KG1 (cell line): Measurements from ENCODE around the gene CTNNBL1.

Experiments used
- DNase-seq: peaks from one replicate; lab custom pipeline; 2025; lab: John Stamatoyannopoulos, UW

Gene CTNNBL1

DNA sequence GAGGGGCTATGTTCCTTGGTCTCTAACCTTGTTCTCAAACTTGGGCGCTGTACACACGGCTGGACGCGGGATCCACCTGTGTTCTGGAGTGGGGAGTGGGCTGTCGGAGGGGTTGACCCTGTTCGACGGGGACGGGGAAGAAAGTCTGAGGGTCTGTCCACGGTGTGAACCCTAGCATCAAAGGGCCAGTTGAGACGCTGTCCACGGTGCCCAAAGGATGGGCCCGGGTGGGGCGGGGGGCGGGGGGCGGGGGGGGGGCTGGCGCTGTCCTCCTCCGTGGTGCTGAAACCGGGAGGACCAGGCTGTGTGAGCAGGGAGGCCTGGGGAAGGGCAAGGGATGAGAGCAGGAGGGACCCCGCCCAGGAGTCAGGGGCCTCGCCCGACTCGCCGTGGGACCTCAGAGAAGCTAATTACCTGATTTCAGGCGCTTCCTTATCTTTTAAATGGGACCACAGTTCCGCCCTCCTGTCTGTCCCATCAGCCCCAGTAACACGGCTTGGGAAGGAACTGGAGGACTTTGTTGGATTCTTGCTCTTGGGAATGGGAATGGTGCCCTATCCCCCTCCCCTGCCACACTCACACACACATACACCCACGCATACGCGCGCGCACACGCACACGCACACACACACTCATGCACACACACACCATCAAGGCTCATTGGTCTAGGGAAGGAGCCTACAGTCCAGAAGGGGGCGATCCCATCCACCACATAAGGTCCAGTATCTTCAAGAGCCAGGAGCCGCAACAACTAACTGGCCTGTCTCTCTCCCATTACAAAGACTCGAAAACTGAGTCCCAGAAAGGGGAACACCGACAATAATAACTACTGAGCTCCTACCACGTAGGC, 208.0 kb downstream of the CTNNBL1 start:
- no peak for DNase-seq

DNA sequence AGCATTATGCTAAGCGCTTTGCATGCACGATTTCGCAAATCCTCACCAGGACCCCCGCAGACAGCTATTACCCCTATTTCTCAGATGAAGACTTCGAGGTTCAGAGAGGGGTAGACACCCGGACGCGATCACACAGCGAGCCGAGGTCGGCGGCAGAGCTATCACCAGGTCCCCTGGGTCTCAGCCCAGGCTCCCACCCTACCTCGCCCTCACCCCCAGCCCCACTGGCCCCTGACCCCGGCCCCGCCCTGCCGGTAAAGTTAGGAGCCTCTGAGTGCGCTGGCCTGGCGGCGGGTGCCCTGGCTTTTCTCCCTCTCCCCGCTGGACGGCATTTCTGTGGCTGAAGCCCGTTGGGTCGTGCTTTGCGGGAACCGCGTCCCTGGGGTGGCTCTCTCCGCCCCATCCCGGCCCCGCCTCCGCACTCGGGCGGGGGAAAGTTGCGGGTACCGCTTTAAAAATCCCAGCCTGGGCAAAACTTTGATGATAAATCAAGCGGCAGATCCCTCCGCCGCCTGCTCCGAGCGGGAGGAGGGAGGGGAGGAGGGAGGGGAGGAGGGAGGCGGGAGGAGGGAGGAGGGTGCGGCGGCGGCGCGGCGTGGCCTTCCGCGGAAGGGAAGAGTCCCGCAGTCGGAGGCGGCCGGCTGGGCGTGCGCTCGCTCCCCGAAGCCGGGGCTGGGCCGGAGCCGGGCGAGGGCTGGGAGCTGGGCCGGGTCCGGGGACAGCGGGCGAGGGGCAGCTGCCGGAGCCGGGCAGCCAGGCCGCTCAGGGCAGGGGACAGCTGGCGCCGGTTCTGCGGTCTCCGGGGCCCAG, 208.9 kb downstream of the CTNNBL1 start, which contains the start of gene VSTM2L:
Gene VSTM2L (plus strand): TSS at position 624 of the 810 bp plus-strand sequence. CDS start 224 bp downstream, outside the sequence.
- DNase-seq = no peak

DNA sequence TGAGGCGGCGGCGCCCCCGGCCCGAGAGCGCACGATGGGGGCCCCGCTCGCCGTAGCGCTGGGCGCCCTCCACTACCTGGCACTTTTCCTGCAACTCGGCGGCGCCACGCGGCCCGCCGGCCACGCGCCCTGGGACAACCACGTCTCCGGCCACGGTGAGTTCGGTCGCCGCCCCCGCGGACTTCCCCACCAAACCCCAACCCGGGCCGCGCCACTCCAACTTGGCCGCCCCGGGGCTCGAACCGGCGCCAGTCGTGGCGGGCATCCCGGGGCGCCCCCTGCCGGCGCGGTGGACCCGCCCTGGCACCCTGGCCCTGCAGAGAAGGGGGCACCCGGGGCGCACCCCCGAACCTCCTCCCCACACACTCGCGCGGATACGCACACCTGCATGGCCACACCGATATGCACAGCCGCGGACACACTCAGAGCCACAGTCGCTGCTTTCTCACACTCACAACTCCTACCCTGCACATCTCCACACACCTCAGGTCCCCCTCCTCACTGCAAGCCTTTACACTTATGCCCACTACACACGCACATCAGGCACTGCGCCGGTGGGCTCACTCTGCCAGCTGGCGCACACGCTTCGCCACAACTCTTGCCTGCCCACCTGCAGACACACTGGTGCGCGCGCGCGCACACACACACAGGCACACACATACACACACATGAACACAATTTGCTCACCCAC, 209.6 kb downstream of the CTNNBL1 start:
- no peak for DNase-seq

DNA sequence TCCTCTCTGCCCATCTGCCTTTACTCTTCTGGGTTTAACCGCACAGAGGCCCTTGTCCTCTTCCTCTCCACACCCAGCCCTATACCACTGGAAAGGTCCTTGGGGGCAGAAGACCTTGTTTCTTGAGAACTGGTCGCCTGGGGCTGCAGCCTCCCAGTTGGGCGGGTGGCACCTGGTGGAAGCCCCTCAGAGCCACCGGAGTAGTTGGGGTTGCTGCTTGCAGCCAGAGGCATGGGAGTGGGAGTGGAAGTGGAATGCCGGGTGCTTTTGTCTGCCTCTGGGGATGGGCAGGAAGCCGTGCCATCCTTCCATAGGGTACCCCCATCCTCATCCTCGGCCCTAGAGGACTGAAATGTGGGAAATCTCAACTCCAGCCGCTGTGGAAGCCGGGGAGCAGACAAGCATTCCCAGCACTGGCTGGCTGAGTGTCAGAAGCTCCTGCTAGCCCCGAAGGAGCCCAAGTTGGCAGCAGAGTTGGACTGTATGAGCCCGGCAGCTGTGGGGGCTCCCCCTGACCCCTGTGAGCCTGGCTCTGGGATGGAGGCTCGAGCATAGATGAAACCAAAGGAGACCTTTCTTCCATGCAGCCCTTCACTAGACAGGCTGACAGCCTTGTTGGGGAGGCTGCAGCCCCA, 210.3 kb downstream of the CTNNBL1 start:
- no peak for DNase-seq

DNA sequence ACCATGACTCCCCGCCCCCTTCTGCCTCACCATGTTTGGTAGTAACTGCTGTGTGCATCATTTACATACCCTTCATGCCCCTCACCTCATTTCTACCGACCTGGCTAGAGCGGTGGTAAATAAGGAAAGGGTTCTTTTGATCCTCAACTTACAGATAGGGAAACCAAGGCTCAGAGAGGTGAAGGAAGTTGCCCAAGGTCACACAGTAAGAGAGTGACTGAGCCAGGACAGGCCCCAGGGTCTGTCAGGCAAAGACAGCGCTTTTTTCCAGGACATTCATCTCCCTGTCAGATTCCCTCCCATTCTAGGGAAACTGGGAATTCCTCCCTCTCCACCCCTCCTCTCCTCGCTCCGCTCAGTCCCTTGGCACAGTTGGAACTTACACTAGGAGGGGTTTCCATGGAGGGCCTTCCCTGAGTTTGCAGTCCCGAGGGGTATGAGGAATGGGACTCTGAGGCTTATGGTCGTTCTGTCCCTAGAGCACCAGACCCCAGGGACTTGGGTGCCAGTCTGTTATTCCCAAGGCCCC, 211.1 kb downstream of the CTNNBL1 start:
- DNase-seq = no peak

DNA sequence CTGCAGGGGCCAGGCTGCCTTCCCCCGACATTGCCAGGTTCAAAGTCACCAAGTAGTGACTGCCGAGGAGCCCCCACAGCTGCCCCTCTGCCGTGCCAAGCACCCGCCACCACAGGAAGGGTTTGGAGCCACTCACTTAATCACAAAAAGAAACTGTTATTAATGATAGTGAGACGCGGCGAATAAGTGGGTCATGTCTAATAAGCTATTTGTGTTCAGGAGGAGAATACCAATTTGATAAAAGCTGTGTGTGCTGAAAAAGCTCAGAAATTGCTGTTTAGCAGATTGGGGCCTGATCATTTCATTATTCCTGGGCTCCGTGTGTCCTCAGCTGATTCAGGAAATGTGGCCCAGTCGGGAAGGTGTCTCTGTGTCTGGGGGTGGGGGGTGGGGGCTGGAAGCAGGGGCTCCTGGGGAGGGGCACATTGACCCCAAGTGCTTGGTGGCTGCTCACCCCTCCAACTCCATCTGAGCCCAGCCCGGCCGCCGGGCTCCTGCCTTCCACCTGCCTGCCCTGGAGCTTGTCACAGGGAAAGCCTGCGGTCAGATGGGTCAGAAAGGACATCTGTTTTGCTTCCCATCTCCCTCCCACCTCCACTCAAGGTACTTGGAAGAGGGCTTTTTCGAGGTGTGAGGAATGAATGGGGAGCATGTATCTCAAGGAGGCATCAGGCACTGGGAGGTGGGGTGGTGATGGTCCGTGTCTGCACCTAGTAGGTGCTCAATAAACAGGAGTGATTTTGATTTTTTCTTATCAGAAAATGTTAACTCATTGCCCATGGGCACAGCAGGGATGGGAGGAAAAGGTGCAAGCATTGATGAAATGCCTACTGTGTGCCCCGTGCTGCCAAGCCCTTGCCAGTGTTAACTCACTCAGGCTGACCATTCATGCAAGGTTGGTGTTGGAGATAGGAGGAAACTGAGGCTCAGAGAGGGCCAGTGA, 212.1 kb downstream of the CTNNBL1 start:
- no peak for DNase-seq

DNA sequence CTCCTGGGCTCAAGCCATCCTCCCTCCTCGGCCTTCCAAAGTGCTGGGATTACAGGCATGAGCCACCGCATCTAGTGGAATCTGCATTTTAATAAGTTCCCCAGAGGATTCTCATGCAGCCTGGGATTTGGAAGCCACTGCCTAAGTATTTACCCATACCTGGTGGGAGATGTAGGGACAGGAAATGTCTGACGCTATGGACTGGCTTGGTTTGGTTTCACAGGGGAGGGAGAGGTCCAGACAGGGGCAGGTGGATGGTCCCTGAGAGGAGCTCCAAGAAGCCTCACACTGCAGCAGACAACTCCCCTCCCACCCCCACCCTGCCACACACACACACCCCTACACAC, 213.5 kb downstream of the CTNNBL1 start:
- DNase-seq = no peak

DNA sequence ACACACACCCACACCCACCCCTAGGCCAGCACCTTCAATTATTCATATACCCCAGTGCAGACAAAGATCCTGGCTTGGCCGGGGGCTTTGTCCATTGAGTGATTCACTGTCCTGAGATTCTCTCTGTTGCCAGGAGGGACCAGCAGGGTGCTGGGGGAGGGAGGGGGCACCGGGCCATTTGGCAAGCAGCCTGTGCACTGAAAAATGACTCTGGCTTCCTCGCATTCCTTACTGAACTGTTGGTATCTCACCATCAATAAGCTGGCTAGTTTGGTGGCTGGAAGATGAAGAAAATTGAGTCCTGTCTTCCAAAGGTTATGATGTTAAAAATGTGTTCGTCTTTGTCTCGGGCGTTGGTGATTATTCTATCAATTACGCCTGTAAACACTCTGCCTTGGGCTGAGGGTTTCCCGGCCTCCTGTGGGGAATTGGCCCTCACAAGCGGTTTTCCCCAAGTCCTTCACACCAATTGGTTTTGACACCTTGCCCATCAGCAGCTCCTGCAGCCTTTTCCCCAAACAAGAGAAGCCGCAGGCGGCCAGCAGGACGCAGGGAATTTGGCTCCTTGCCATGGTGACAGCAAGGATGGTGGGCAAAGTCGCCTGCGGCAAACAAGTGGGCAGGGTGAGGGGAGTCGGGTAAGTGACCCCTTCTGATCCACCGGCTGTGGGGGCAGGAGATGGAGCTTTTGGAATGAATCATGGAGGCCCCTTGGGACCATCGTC, 214.0 kb downstream of the CTNNBL1 start:
- DNase-seq = no peak

DNA sequence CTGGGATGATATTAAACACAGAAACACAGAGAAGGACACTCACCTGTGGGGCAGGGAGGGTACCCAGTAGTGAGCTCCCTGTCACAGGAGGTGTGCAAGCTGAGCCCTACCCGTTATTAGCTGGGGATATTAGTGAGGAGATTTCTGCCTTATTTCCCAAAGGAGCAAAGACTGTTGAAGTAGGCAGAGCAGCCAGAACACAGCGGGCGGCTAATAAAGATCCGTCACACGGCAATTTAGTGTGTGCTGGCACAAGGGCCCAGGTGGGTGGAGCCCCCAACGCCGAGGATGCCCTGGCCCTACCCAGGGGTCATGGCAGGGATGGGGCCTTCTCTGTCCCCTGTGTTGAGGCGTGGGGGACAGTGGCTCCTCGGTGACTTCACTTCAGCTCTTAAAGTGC, 217.4 kb downstream of the CTNNBL1 start:
- no peak for DNase-seq

DNA sequence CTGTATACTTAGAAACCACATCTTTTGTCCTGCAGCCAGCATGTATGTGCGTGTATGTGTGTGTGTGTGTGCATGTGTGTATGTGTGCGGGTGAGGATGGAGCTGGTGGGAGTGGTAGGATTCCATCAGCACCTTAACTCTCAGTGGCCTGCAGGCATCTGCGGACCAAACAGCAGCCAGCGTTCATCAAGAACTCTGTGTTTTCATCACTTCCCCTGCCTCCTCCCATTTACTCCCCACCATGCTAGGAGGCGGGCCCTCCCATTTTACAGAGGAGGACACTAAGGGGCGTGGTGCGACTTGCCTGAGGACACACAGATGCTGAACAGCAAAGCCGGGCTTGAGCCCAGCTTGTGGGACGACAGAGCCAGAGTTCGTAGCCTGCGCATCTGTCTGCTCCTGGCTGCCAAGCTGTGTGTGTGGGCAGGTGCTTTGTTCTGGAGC, 218.0 kb downstream of the CTNNBL1 start:
- DNase-seq = no peak

DNA sequence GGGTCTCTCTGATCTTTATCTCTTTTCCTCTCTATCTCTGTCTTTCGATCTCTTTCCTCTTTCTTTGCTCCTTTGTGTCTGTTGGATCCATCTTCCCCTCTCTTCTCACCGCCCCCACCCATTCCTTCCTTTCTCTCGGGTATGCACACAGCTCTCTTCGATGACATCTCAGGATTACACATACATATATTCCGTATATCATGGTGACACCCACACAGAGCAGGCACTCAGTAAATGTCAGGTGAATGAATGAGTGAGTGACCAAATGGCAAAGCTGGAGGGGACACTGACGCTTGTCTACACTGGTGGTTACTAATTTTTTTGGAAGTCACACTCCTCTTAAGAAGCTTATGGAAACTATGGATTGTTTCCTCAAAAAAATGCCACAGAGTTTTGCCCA, 219.0 kb downstream of the CTNNBL1 start:
- DNase-seq = no peak

DNA sequence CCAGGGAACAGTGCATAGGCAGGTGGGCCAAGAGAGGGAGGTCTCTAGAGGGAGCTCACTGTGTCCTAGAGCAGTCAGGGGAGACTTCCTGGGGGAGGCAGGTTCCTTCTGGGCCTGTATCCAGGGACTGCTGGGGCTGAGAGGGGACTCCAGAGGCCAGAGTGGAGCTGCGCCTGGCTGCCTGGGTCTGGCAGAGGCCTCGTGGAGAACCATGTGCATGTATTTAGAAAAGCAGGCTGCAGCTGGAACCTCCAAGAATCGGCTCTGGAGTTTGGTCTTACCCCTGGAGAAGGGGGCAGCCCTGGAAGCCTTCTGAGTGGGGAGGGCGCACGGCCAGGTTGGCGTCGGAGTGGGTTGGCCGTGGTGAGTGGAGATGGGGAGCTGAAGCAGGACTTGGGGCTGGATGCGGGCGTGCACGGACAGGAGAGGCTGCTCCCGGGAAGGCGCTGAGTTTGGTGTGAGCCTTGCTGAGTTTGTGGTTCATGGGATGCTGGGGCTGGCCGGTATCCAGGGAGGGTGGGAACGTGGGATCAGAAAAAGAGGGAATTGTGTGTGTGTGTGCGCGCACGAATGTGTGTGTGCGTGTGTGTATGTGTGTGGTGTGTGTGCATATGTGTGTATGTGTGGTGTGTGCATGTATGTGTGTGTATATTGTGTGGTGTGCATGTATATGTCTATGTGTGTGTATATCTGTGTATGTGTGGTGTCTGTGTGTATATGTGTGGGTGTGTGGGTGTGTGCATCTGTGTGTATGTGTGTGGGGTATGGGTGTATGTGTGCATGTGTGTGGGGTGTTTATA, 219.9 kb downstream of the CTNNBL1 start:
- DNase-seq = no peak

DNA sequence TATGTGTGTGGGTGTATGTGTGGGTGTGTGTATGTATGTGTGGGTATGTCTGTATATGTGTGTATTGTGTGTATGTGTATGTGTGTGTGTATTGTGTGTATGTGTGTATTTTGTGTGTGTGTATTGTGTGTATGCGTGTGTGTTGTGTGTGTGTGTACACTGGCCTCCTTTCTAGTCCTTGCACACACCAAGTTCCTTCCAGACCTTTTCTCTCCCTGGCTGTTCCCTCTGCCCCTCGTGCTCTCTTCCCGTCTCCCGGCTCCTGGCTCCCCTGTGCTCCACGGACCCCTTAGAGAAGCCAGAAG, 220.5 kb downstream of the CTNNBL1 start:
- DNase-seq = no peak

DNA sequence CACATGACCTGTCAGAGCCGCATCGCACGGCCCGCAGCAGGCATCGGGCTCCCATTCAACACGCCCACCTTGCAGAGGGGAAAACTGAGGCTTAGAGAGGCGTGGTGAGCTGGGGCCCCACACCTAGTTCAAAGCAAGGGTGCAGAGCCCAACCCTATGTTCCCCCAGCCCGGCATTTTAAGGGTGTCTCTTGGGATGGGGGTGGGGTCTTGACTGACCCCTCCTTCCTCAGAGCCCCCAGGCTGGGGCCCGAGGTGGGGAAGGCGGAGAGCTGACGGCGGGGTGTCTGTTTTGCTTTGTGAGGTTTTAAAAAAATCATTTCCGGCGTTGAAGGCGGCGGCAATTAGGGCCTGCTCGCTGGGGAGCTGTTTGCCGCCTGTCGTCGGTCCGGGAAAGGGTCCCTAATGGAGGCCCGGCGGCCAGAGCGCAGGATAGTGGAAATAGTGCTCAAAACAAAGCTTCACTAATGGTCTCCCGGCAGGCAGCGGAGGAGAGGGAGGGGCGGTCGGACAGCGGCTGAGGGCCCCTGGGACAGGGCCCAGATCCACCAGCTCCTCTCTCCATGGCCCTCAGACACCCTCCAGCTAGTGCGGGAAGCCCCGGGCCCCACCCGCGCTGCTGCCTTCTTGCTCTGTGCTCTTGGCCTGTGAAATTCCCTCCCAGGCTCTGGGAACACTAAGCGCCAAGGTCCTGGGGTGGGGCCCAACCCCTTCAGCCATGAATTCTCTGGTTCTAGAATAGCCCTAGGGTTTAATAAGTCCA, 221.0 kb downstream of the CTNNBL1 start:
- no peak for DNase-seq

DNA sequence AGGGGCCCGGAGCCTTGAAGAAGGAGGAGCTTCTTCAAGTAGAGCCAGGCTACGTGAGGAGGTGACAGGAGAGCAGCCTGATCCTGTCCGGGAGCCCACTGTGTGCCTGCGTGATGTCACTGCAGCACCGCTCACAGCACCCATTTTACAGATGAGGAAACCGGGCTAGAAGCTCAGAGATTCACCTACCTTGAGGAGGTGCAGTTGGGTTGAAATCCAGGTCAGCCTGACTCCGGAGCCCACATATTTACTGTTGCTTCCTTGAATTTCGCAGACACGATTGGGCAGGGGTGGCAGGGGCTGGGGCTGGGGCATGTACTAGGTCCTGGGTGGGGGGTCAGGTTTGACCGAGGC, 221.6 kb downstream of the CTNNBL1 start:
- no peak for DNase-seq

DNA sequence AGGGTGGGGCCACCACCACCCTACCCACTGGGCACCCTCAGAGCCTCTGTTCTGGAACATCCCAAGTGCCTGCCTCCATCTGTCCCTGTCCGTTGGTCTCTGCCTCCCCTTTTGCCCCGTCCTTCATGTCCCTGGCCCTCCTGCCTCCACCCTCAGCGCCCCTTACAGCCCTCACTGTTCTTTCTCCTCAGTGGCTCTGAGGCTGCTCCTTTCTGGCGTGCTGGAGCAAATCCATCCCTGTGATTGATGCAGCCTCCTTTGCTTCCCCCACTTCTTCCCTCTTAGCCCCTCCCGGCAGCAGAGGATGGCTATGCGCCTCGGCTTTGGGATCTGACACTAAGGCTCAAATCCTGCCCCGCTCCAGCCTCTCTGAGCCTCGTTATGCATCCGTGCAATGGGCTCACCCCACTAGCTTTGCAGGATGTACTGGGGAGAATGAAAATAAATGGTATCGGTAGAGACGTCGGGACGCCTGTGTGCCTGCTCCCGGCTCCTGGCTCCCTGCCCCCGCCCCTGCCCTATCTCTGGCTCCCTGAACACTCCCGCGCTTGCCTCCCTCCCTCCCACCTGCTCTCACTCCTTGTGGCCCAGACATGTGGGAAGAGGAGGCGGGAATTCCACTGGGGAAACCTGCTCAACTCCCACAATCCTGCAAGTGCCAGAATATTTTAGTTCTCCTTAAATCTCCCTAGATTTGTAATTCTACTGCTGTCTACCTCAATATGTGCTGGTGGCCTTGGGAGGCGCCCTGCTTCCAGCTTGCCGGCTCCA, 222.2 kb downstream of the CTNNBL1 start:
- no peak for DNase-seq

DNA sequence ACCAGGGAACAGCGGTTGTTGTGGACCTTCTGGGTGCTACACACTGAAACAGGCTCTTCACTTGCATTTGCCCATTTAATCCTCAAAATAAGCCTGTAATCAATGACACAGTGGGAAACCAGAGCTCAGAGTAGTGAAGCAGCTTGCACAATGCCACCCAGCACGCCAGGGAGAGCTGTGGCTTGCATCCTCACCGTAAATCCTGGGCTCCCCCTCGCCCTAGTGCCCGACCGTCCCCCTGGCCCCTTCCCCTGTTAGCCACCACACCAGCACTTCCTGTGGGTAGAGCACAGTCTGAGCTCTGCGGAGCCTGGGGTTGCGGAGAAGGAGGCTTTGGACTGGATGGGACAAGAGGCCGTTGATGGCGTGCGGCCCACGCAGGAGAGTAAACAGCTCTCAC, 223.6 kb downstream of the CTNNBL1 start:
- DNase-seq = no peak

DNA sequence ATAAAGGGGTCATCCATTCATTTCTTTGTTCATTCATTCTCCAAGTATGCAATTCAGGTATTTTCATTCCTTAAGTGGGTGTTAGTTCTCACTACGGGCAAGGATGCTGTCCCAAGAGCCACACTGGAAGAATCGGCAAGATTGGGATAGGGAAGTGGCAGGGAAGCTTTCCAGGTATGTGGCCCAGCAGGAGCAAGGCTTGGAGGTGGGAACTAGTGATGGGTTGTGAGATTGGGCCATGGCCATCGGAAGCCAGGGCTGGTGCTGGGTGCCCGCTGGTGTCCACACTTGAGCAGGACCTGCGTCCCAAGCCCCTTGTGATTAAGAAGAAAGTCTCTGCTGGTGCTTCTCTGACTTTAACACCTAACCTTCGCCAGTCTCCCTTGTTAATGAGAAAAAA, 224.2 kb downstream of the CTNNBL1 start:
- DNase-seq = no peak
